Activated CD4-positive, alpha-beta memory T cell treated with anti-CD3 and anti-CD28 coated beads, Interleukin-2, amount 10 ng/mL, durations not matched to agents 7 days and 5 days (primary cell): Measurements from ENCODE around the gene MAP7. TPM values are rescaled to one million over a fixed set of nuclear protein-coding genes. Genes with fewer than 3 reads are reported as not detected.

ENCODE experiments used
- total RNA-seq, 2 experiments: library from RNA; stranded (reverse); gene quantifications; one replicate each; pipeline ENCODE4 v1.2.3, GENCODE V29; 2021

The MAP7 gene
- total RNA-seq, 2 experiments from 2014 or later: 1.4 to 1.8 TPM

Other genes starting within 250 kb of the MAP7 start
- gene MAP3K5, start 242.1 kb upstream of the MAP7 start, total RNA-seq: 10 to 100 TPM; 25.4 to 25.9 TPM